ENCODE data around the gene LARGE1. TPM values are rescaled to one million over a fixed set of nuclear protein-coding genes. Genes with fewer than 3 reads are reported as not detected.

Gene LARGE1
- total RNA-seq, 1 experiment from 2014 or later = 2.5 TPM

- intact Hi-C loops (cut with micrococcal nuclease; ENCODE audit: unreplicated experiment) = no loop called here
- Histone ChIP-seq H3K27ac (ENCODE audit: low read length) (no peak overlapping the region), H3K9me3 (ENCODE audit: control insufficient read depth, insufficient read depth, low read depth, low read length) (no peaks in the 10 kb centered on the region), H3K4me1 (ENCODE audit: control insufficient read depth, insufficient read depth, low read length) (no peaks in the 10 kb centered on the region), H3K36me3 (ENCODE audit: control insufficient read depth, insufficient read depth, low read length) (no peaks in the 10 kb centered on the region), H3K27me3 (ENCODE audit: control insufficient read depth, insufficient read depth, low read length) (no peaks in the 10 kb centered on the region), H3K4me3 (ENCODE audit: low read depth in 2 of 2, low read length in 2 of 2) (no peak overlapping the region)
- BruUV-seq (replicated peaks) = no TSS peak
- TF ChIP-seq CTCF (IDR thresholded peaks at IDR 0.05) = no peak
- TF ChIP-seq POLR2AphosphoS5 (IDR thresholded peaks at IDR 0.05; ENCODE audit: low read depth, low read length) = no peak
- no peak for TF ChIP-seq TCF7L2 (IDR thresholded peaks at IDR 0.05; ENCODE audit: low read depth, low read length)
- TF ChIP-seq SIN3A (IDR thresholded peaks at IDR 0.05; ENCODE audit: borderline replicate concordance, insufficient read depth, low read depth, low read length) = no peak
- TF ChIP-seq REST (IDR thresholded peaks at IDR 0.05; ENCODE audit: insufficient read depth in 1 of 2, low read depth in 2 of 2, low read length in 1 of 2) = no peak
- POLR2A ChIA-PET = no interaction called here
- in situ Hi-C loops (cut with HindIII; ENCODE audit: low pct_unique_long_range_greater_than_20kb, low sequenced_read_pairs) = no loop called here
- ATAC-seq (no peak), DNase-seq (ENCODE audit: low read depth, low spot score) (no peak)
- CTCF ChIA-PET = no interaction called here
These were observed 262.6 kb downstream of the LARGE1 start for GRCh38 chr22:33657670-33658069.

GRCh38 chr22:33656808-33657628 is 263.3 kb downstream of the LARGE1 start:
- intact Hi-C loops (cut with micrococcal nuclease; ENCODE audit: unreplicated experiment) = no loop called here
- POLR2A ChIA-PET = no interaction called here

More at GRCh38 chr22:33656808-33657628, 263.3 kb downstream of the LARGE1 start:
- ATAC-seq (no peak), DNase-seq (ENCODE audit: low read depth, low spot score) (no peak)
- CTCF ChIA-PET = no interaction called here
- Histone ChIP-seq H3K9me3 (ENCODE audit: control insufficient read depth, insufficient read depth, low read depth, low read length) (no peaks in the 10 kb centered on the region), H3K4me3 (ENCODE audit: low read depth in 2 of 2, low read length in 2 of 2) (no peak overlapping the region), H3K27ac (ENCODE audit: low read length) (no peak overlapping the region), H3K4me1 (ENCODE audit: control insufficient read depth, insufficient read depth, low read length) (no peaks in the 10 kb centered on the region), H3K27me3 (ENCODE audit: control insufficient read depth, insufficient read depth, low read length) (no peaks in the 10 kb centered on the region), H3K36me3 (ENCODE audit: control insufficient read depth, insufficient read depth, low read length) (no peaks in the 10 kb centered on the region)
- in situ Hi-C loops (cut with HindIII; ENCODE audit: low pct_unique_long_range_greater_than_20kb, low sequenced_read_pairs) = no loop called here
- TF ChIP-seq SIN3A (IDR thresholded peaks at IDR 0.05; ENCODE audit: borderline replicate concordance, insufficient read depth, low read depth, low read length) = no peak
- no peak for TF ChIP-seq REST (IDR thresholded peaks at IDR 0.05; ENCODE audit: insufficient read depth in 1 of 2, low read depth in 2 of 2, low read length in 1 of 2)
- TF ChIP-seq POLR2AphosphoS5 (IDR thresholded peaks at IDR 0.05; ENCODE audit: low read depth, low read length) = no peak
- no peak for TF ChIP-seq CTCF (IDR thresholded peaks at IDR 0.05)
- no peak for TF ChIP-seq TCF7L2 (IDR thresholded peaks at IDR 0.05; ENCODE audit: low read depth, low read length)
- no TSS peak for BruUV-seq (replicated peaks)

Measured in Panc1 (cell line).